ENCODE measurements around the gene DACH2. TPM values are rescaled to one million over a fixed set of nuclear protein-coding genes. Genes with fewer than 3 reads are reported as not detected.

DACH2 gene
- not detected in 5 replicates for total RNA-seq (2022; extraction: Qiagen RNA extraction; ENCODE audit: low read depth)

DNA sequence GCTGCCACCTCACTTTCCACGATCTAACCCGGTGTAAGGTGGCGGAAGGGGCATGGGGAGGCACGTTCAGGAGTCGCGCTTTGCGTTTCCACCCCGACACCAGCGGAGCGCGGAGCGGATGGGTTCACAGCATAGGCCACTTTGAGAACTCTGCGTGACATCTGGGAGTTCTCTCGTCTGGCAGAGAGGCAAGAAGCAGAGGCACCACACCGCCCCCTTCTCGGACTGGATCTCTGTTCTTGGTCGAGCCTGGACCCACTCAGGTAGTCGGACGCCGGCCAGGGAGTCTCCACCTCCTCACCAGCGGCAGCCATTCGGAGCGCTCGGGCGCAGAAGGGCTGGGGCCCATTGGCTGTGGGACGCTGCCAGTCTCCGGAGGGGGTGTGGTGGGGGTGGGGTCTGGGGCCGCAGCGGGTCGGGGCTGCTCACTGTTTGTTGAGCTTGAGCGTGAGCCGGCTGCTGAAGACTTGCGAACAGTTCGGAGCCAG, at the start of gene DACH2:
DACH2 (plus strand) TSS at position 428 of the 488 bp plus-strand sequence.

Other genes starting within 250 kb of the DACH2 start
- gene CHM, start 100.9 kb upstream of the DACH2 start, total RNA-seq (2022; extraction: Qiagen RNA extraction; ENCODE audit: low read depth): 6.5 to 10.1 TPM (median 8.8 TPM) in 5 replicates

Measured in A549 treated with ZK216348 at 1 μM for 4 hours (cell line).